Fibroblast of skin of left biceps (primary cell): ENCODE data around the gene PUSL1.

Source experiments
- DNase-seq, 2 experiments: peaks; one replicate each; pipeline ENCODE4 v3.0.0-alpha.2; 2013; ENCODE audit warnings: low read depth in 2 of 2

The PUSL1 gene

DNA sequence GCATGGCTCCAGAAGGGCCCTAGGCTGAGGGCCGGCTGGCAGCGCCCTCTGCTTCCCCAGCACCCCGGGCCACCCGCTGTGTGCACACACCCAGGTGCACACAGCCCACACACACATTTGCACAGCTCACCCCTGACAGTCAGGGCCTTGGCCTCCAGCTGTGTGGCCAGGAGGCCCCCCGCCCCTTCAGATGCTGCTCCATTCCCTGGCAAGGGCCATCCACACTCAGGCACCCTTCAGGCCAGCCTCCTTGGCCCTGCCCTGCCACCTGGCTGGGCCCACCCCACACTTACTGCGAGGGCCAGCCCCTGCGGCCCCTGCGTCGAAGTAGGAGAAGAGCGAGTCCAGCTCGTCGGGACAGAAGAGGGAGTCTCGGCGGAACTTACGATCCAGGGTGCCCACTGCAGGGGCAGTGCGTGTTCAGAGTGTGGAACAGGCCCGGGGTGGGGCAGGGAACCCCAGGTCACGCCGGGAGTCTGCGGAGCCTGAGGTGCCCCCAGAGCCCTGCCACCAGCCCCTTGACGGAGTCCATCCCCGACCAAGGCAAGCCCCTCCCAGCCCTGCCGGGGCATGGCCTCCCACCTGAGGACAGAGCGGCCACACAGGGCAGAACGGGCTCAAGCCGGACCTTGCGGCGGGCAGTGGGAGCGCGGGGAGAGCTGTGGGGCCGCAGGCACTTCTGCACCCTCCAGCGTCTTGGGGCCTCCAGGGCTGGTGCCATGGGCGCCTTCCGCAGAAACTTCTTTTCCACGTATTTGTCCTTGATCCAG is 13.1 kb upstream of the PUSL1 start:
- no peak for DNase-seq

GRCh38 chr1:1296070-1297061 is 12.0 kb upstream of the PUSL1 start:
- DNase-seq: no peak

DNA sequence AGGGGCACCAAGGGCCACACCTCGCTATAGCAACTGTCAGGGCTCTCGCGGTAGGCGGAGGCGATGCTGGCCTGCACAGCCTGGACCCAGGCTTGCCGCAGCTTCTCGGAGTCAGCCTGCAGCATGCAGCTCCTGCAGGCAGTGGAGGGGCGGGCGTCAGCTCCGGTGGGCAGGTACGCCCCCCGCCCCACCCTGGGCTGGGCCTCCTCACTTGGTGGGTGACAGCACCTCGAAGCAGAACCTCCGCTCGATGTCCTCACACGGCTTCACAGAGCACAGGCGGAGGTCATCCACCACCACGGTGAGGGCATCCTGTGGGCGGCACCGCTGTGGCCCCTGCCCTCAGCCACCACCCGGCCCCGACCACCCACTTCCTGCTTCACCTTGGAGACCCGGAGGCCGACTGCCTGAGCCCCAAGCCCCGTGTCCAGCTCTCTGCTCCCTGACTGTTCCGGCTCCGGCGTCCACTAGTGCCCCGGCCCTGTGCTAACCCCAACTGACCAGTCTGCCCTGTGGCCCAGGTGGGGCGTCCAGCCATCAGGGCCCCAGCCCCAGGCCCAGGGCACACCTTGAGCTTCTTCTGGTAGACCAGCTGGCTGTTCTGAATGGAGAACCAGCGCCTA is 10.5 kb upstream of the PUSL1 start:
- no peak for DNase-seq

GRCh38 chr1:1298861-1299685 is 9.3 kb upstream of the PUSL1 start:
- no peak for DNase-seq

GRCh38 chr1:1299686-1300351 is 8.6 kb upstream of the PUSL1 start:
- DNase-seq: no peak

DNA sequence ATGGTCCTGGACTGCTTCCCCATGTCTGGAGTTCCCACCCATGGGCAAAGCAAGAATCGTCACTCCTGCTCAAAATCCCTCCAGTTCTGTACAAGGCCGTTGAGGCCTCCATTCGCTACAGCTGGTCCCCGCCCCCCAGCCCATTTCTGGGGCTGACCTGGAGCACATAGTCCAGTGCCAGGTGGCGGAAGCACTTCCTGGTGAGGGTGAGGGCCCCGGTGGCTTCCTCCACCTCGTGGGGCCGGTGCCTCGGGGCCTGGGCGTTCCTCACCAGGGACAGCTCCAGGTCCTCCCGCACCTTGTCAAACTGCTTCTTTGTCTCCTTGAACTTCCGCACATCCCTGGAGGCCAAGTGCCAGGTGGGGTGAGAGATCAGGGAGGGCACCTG is 8.1 kb upstream of the PUSL1 start:
- no peak for DNase-seq

GRCh38 chr1:1302006-1302430 is 6.4 kb upstream of the PUSL1 start:
- DNase-seq: no peak

DNA sequence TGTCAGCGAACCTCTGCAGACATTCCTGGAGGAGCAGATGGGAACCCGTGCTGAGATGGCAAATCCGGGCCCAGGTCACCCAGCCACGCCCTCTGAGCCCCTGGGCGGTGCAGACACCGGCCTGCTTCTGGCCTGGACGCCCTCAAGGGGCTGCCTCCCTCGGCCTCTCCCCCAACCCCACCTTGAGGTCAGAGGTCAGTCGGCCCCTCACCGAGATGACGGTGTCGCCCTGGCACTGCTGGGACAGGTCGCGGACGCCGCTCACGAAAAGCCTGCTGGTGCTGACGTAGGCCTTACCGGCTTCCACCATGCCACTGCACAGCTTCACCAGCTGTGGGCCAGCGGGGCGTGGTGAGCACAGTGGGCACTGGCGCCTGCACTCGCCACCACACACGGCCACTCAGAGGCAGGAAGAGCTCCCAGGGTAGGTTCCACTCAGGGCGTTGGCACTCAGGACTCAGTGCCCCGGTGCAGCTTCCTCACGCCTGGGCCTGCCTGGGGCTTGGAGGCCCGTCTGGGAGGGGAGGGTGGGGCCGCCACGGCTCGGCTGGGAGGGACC is 5.4 kb upstream of the PUSL1 start:
- no peak for DNase-seq

GRCh38 chr1:1303736-1304135 is 4.7 kb upstream of the PUSL1 start:
- no peak for DNase-seq

GRCh38 chr1:1304331-1305299 is 3.8 kb upstream of the PUSL1 start:
- DNase-seq: peak; percentile 36 to 40

- DNase-seq: peak; percentile 32 to 43
Observed at GRCh38 chr1:1305300-1306069, 2.9 kb upstream of the PUSL1 start.

DNA sequence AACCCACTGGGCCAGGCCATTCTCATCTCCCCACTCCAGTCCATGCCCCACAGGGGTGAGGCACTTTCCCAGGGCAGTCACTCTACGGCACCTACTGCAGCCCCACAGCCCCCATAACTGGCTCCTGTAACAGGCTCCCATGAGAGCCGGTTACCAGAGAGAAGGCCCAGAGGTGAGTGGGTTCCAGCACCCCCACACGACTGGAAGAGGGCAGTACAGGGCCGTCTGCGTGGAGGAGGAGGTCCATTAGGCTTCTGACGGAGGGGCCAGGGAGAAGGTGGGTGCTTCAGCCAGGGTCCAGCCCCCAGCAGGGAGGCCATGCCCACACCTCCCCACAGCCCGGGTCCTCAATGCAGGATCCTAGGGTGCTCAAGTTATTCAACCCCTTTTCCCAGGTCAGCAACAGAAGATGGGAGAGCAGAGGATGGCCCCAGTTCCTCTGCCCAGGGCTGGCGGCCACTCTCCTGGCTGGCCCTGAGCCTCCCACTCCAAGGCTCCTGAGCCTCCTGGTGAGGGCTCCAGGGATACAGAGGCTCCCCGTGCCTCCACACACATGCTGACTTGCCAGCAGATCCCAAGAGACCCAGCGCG is 2.2 kb upstream of the PUSL1 start:
- DNase-seq: no peak

DNA sequence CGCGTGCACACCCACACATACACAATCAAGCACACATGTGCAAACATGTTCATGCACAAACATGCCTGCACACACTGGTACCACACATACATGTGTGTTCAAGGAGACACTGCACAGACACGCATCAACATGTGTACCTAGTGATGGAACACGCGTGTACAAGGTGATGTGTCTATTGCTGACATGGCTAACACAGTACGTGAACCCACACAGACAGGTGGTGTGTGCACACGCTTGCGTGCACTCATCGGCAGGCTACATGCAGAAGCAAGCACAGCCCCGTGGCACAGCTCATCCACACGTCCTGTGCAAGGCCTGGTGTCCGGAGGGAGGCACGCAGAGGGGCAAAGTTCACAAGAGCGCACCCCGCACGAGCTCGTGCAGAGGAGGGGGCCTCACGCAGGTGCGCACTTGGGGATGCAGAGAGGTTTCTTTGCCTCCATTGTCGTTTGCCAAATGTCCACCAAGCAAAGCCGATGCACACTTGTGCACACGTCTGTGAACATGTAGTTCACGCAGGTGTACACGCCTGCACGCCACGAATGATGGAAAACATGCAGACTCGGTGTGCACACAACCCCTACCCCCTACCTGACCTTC is 1.6 kb upstream of the PUSL1 start:
- no peak for DNase-seq

GRCh38 chr1:1307261-1307922 is 1.0 kb upstream of the PUSL1 start:
- DNase-seq: no peak

DNA sequence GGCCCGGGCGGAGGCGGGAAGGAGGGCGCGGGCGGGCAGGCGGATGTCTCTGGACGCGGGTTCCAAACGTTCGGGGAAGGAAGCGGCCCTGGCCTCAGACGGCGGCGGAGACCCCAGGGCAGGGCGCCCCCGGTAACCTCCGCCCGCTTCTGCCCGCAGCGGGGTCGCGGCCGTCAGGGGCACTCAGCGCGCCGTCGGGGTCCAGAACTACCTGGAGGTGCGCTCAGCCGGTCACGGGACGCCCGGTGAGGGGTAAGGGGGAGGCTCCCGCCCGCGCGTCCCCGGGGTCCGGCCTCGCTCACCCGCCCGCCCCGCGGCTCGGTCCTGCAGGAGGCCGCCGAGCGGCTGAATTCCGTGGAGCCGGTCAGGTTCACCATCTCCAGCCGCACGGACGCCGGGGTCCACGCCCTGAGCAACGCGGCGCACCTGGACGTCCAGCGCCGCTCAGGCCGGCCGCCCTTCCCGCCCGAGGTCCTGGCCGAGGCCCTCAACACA is 406 bp downstream of the PUSL1 start:
- no peak for DNase-seq

- no peak for DNase-seq
Observed at GRCh38 chr1:1309251-1310108, 1.1 kb downstream of the PUSL1 start.
